ENCODE results near the gene SMIM17.

DNA sequence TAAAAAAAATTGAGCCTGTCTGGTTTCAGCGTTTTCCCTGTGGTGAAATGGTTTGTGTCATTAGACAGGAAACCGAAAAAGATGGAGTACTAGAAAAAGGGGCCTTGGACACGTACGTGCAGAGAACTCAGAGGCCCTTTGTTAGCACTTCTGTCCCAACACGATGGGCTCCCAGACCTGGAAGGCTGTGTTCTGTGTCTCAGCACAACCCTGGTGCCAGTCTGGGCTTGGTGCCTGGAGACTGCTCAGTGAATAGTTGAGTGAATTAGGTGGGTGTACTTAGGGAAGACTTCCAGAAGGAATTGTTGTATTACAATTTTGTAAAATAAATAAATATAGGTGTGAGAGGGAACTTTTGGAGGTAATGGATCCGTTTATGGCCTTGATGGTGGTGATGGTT, 39.1 kb upstream of the SMIM17 start:
- TF ChIP-seq, protein P1, sequence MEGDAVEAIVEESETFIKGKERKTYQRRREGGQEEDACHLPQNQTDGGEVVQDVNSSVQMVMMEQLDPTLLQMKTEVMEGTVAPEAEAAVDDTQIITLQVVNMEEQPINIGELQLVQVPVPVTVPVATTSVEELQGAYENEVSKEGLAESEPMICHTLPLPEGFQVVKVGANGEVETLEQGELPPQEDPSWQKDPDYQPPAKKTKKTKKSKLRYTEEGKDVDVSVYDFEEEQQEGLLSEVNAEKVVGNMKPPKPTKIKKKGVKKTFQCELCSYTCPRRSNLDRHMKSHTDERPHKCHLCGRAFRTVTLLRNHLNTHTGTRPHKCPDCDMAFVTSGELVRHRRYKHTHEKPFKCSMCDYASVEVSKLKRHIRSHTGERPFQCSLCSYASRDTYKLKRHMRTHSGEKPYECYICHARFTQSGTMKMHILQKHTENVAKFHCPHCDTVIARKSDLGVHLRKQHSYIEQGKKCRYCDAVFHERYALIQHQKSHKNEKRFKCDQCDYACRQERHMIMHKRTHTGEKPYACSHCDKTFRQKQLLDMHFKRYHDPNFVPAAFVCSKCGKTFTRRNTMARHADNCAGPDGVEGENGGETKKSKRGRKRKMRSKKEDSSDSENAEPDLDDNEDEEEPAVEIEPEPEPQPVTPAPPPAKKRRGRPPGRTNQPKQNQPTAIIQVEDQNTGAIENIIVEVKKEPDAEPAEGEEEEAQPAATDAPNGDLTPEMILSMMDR (IDR thresholded peaks at IDR 0.05), result no peak
- no peak for TF ChIP-seq POLR2A (IDR thresholded peaks at IDR 0.05)
